ENCODE data around the gene TRA2B.
"Not testable (repeated sequence)": the region's sequence is repeated elsewhere in the genome, so short reads cannot be mapped to it uniquely, and the experiment has no call there.

Gene TRA2B

DNA sequence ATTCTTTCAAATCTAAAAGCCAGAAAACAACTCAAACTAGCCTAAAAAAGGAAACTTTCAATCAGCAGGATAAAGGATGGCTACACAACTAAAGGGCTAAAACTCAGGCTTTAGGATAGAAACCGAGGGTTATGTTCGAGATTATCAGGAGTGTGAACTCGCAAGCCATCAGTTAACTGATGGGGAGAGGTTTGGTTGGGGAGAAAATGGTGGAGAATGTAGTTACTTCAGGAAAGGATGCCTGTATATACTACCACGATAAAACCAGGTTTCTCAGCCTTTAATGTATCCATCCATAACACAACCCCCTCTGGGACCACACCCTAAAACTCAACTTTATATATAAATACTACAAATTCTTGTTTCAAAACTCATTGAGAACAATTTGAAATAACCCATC, 22.2 kb downstream of the TRA2B start:
- H3K9me3 ChIP-seq (ENCODE audit: control insufficient read depth, low read length), result no peaks in the 10 kb centered on the region
- TF ChIP-seq, protein P1, sequence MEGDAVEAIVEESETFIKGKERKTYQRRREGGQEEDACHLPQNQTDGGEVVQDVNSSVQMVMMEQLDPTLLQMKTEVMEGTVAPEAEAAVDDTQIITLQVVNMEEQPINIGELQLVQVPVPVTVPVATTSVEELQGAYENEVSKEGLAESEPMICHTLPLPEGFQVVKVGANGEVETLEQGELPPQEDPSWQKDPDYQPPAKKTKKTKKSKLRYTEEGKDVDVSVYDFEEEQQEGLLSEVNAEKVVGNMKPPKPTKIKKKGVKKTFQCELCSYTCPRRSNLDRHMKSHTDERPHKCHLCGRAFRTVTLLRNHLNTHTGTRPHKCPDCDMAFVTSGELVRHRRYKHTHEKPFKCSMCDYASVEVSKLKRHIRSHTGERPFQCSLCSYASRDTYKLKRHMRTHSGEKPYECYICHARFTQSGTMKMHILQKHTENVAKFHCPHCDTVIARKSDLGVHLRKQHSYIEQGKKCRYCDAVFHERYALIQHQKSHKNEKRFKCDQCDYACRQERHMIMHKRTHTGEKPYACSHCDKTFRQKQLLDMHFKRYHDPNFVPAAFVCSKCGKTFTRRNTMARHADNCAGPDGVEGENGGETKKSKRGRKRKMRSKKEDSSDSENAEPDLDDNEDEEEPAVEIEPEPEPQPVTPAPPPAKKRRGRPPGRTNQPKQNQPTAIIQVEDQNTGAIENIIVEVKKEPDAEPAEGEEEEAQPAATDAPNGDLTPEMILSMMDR (IDR thresholded peaks at IDR 0.05), result no peak
- no peaks in the 10 kb centered on the region for H3K79me2 ChIP-seq
- no peak overlapping the region for H3K4me3 ChIP-seq (ENCODE audit: low read depth, low read length)
- no peak overlapping the region for H3K9ac ChIP-seq
- H3K36me3 ChIP-seq (ENCODE audit: control insufficient read depth, insufficient read depth, low read length), result no peaks in the 10 kb centered on the region
- no peak overlapping the region for H2AFZ ChIP-seq
- no peak overlapping the region for H3K27ac ChIP-seq
- no peaks in the 10 kb centered on the region for H3K27me3 ChIP-seq (ENCODE audit: control insufficient read depth, insufficient read depth, low read length)
- H3K4me1 ChIP-seq, result no peaks in the 10 kb centered on the region
- no peak overlapping the region for H3K4me2 ChIP-seq (ENCODE audit: low read length)

GRCh38 chr3:185914911-185915629, 22.7 kb downstream of the TRA2B start:
- Histone ChIP-seq H3K4me3 (ENCODE audit: low read depth, low read length) (no peak overlapping the region), H3K79me2 (no peaks in the 10 kb centered on the region), H3K27me3 (ENCODE audit: control insufficient read depth, insufficient read depth, low read length) (no peaks in the 10 kb centered on the region), H3K9ac (no peak overlapping the region), H3K4me2 (ENCODE audit: low read length) (no peak overlapping the region), H3K9me3 (ENCODE audit: control insufficient read depth, low read length) (no peaks in the 10 kb centered on the region), H3K4me1 (no peaks in the 10 kb centered on the region), H3K36me3 (ENCODE audit: control insufficient read depth, insufficient read depth, low read length) (no peaks in the 10 kb centered on the region), H2AFZ (no peak overlapping the region), H3K27ac (no peak overlapping the region)
- TF ChIP-seq, protein P1 (IDR thresholded peaks at IDR 0.05), result no peak

DNA sequence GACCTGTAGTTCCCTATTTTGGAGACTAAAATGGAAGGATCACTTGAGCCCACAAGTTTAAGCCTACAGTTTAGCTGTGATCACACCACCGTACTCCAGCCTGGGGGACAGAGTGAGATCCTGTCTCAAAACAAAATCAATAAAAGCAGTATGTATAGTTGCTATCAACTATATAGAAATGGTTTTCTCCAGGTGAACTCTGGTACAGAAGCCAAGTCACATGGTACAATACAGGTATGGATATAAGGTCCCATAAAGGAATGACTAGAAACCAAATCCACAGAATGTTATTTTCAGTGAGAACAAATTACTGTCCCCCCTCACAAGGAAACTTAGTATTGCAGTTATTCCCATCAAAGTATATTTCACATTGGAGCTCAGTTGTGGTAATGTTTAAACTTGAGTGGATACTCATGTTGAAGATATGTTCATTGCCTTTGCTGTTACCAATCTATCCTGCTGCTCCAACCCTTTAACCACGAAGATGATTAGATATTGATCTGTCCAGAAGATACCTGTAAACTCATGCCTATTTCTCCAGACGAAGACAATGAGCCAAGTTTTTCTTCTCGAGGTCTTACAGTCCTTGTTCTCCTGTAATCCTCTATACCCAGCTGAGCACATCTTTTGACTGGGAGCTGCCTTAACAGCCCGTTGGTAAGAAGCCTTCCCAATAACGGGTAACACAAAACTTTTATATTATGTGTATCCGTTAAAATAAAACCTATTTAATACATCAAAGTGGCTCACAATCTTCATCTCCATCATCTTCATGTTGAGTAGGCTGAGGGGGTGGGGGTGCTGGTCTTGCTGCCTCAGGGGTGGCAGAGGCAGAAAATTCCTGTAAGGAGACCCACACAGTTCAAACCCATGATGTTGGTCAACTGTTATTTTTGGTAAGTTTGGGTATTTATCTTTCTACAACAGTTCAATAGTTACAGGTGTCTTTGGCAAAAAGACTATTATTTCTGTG, 24.6 kb downstream of the TRA2B start:
- H3K36me3 ChIP-seq (ENCODE audit: control insufficient read depth, insufficient read depth, low read length), result no peaks in the 10 kb centered on the region
- no peak overlapping the region for H3K4me2 ChIP-seq (ENCODE audit: low read length)
- H3K79me2 ChIP-seq, result no peaks in the 10 kb centered on the region
- H3K9me3 ChIP-seq (ENCODE audit: control insufficient read depth, low read length), result no peaks in the 10 kb centered on the region
- H3K27ac ChIP-seq, result no peak overlapping the region
- no peak overlapping the region for H3K9ac ChIP-seq
- TF ChIP-seq, protein P1 (IDR thresholded peaks at IDR 0.05), result no peak
- no peak overlapping the region for H2AFZ ChIP-seq
- H3K4me3 ChIP-seq (ENCODE audit: low read depth, low read length), result no peak overlapping the region
- no peaks in the 10 kb centered on the region for H3K4me1 ChIP-seq
- no peaks in the 10 kb centered on the region for H3K27me3 ChIP-seq (ENCODE audit: control insufficient read depth, insufficient read depth, low read length)

DNA sequence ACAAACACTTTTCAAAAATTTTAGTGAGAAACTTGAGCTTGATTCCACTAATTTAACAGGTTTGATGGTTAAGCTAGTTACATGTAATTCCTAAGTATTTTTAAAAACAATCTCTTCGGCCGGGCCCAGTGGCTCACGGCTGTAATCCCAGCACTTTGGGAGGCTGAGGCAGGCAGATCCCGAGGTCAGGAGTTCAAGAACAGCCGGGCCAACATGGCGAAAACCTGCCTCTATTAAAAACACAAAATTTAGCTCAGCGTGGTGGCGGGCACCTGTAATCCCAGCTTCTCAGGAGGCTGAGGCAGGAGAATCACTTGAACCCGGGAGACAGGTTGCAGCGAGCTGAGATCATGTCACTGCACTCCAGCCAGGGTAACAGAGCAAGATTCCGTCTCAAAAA, 25.3 kb downstream of the TRA2B start:
- H2AFZ ChIP-seq, result no peak overlapping the region
- no peak overlapping the region for H3K4me3 ChIP-seq (ENCODE audit: low read depth, low read length)
- no peak overlapping the region for H3K27ac ChIP-seq
- H3K9me3 ChIP-seq (ENCODE audit: control insufficient read depth, low read length), result no peaks in the 10 kb centered on the region
- H3K36me3 ChIP-seq (ENCODE audit: control insufficient read depth, insufficient read depth, low read length), result no peaks in the 10 kb centered on the region
- H3K79me2 ChIP-seq, result no peaks in the 10 kb centered on the region
- no peaks in the 10 kb centered on the region for H3K4me1 ChIP-seq
- no peak overlapping the region for H3K4me2 ChIP-seq (ENCODE audit: low read length)
- TF ChIP-seq, protein P1 (IDR thresholded peaks at IDR 0.05), result no peak
- no peaks in the 10 kb centered on the region for H3K27me3 ChIP-seq (ENCODE audit: control insufficient read depth, insufficient read depth, low read length)
- H3K9ac ChIP-seq, result no peak overlapping the region

DNA sequence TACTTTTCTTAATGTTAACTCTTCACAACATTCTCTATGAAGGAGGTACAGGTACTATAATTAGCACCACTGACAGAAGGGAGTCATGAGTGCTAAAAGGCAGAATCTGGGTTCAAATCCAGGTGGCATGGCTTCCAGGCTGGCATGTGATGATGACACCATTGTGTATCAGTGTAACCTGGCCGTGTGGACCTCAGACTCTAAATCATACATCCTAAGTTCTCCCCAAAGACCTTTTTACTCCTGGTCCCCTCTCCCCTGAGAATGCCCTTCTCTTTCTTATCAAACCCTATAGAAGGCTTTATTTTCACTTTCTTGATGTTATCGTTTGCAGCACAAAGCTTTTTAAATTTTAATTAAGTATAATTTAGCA, 26.8 kb downstream of the TRA2B start:
- H3K4me3 ChIP-seq (ENCODE audit: low read depth, low read length); H3K27ac ChIP-seq; H3K36me3 ChIP-seq (ENCODE audit: control insufficient read depth, insufficient read depth, low read length); H3K79me2 ChIP-seq; H3K27me3 ChIP-seq (ENCODE audit: control insufficient read depth, insufficient read depth, low read length); H3K9ac ChIP-seq; H3K4me2 ChIP-seq (ENCODE audit: low read length); H2AFZ ChIP-seq; H3K9me3 ChIP-seq (ENCODE audit: control insufficient read depth, low read length); H3K4me1 ChIP-seq: not testable (repeated sequence)

DNA sequence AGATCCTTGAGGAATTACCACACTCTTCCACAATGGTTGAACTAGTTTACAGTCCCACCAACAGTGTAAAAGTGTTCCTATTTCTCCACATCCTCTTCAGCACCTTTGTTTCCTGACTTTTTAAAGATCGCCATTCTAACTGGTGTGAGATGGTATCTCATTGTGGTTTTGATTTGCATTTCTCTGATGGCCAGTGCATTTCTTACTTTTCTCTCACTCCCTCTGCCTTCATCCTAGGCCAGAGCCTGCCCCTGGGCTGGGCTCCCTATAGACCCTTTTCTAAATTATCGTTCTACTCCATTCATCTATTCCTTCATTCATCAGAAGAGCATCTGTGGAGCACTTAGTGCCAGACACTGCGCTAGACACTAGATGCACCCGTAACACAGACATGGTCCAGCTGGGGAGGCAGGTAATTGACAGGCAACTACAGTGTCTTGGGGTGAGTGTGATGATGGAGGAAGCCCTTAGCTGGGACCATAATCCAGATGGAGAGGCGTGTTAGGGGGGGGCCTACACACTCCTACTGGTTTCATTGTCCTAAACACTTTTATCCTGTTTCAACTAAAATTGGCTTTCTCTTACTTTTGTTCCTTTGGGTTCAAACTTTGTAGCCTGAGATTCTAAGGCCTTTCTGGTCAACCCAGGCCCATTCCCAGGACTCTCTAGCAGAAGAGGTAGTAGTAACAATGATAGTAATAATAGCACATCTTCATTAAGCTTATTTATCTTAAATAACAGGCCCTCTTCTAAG, 27.3 kb downstream of the TRA2B start:
- not testable (repeated sequence) for H3K4me3 ChIP-seq (ENCODE audit: low read depth, low read length); H3K27me3 ChIP-seq (ENCODE audit: control insufficient read depth, insufficient read depth, low read length)

DNA sequence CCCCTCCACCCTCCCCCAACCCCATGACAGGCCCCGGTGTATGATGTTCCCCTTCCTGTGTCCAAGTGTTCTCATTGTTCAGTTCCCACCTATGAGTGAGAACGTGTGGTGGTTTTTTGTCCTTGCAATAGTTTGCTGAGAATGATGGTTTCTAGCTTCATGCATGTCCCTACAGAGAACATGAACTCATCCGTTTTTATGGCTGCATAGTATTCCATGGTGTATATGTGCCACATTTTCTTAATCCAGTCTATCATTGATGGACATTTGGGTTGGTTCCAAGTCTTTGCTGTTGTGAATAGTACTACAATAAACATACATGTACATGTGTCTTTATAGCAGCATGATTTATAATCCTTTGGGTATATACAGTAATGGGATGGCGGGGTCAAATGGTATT, 27.9 kb downstream of the TRA2B start:
- not testable (repeated sequence) for H2AFZ ChIP-seq; H3K4me2 ChIP-seq (ENCODE audit: low read length); H3K79me2 ChIP-seq; H3K4me3 ChIP-seq (ENCODE audit: low read depth, low read length); H3K27ac ChIP-seq; H3K9me3 ChIP-seq (ENCODE audit: control insufficient read depth, low read length); H3K4me1 ChIP-seq; H3K36me3 ChIP-seq (ENCODE audit: control insufficient read depth, insufficient read depth, low read length); H3K27me3 ChIP-seq (ENCODE audit: control insufficient read depth, insufficient read depth, low read length); H3K9ac ChIP-seq

More for the DNA sequence above, 27.3 kb downstream of the TRA2B start:
- H3K9me3 ChIP-seq (ENCODE audit: control insufficient read depth, low read length); H3K79me2 ChIP-seq; H3K9ac ChIP-seq; H3K27ac ChIP-seq; H2AFZ ChIP-seq; H3K4me2 ChIP-seq (ENCODE audit: low read length); H3K36me3 ChIP-seq (ENCODE audit: control insufficient read depth, insufficient read depth, low read length); H3K4me1 ChIP-seq: not testable (repeated sequence)
